GM21619 (cell line): ENCODE measurements around the gene BICRA.
"Not testable (repeated sequence)": the region's sequence is repeated elsewhere in the genome, so short reads cannot be mapped to it uniquely, and the experiment has no call there.

Experiments used
- ATAC-seq: cut with Tn5 transposase; IDR thresholded peaks from one replicate; pipeline ENCODE4 v1.9.1; 2021; ENCODE audit not compliant: unreplicated experiment

Gene BICRA

DNA sequence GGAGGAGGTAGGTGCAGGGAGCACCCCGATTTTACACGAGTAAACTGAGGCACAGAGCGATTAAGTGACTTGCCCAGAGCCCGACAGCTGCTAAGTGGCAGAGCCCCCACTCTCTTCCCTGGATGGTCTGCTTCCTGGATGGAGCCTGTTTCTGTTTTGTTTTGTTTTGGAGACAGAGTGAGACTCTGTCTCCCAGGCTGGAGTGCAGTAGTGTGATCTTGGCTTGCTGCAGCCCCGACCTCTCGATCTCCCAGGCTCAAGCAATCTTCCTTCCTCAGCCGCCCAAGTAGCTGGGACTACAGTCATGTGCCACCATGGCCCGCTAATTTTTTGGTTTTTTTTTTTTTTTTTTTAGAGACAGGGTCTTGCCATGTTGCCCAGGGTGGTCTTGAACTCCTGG, 17.3 kb downstream of the BICRA start:
- no peak for ATAC-seq

DNA sequence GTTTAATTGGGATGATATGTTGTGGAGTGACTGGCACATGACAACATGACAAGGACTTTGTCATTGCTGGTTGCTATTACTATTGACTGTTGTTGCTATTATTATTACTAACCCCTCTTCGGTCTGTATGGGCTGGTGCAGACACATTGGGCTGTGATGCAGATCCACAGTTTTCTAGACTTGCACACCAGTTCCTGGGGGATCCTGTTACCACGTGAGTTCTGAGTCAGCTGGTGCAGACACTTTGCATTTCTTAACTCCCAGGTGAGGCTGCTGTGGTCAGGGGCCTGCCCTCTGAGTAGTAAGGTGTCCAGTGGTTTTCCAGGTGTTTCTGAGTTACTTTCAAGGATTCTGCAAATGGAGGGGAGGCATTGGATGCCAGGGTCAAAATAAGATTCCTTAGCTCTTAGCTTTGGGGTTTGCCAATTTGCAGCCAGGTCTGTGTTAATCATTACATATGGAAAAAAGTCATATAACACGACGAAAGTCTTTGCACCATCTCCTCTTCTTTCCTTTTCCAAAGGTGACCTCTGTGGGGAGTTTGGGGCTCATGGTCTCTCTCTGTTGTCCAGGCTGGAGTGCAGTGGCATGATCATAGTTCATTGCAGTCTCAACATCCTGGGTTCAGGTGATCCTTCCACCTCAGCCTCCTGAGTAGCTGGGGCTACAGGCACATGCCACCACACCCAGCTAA, 19.3 kb downstream of the BICRA start:
- no peak for ATAC-seq

DNA sequence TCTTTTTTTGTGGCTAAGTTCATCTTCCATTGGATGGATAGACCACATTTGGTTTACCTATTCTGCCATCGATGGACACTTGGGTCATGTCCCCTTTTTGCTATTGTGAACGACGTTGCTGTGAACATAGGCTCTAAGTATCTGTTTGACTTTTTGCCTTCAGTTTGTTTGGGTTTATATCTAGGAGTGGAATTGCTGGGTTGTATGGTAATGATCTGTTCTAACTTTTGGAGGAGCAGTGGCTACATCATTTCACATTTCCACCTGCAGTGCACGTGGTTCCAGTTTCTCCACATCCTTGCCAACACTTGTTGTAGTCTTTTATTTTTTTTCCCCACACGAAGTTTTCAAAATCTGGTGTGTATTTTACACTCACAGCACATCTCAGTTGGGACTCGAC, 21.7 kb downstream of the BICRA start:
- no peak for ATAC-seq

DNA sequence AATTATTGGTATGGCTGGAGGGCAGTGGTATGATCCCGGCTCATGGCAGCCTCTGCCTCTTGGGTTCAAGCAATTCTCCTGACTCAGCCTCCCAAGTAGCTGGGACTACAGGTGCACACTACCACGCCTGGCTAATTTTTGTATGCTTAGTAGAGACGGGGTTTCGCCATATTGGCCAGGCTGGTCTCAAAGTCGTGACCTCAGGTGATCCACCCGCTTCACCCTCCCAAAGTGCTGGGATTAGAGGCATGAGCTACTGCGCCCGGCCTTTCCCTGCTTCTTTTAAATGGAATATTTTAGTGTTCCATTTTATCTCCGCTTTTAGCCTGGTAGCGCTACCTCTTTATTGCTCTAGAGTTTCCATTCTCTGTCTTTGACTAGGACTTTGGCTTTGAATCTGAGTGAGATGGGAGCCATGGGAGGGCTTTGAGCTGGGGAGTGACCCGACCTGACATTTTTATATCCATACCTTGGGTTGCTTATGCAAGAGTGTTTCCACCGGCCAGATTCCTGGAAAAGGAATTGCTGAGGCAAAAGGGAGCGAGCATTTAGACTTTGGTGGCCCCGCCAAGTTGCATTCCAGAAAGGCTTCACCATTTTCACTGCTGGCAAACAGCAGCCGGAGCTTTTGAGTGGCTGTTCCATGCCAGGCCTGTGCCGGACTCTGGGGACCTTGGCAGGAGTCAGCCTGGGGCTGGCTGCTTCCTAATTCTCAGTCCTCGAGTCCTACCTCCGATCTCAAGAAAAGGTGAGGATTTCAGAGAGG, 22.9 kb downstream of the BICRA start:
- ATAC-seq = no peak

GRCh38 chr19:47633517-47633916, 24.6 kb downstream of the BICRA start:
- ATAC-seq = no peak

DNA sequence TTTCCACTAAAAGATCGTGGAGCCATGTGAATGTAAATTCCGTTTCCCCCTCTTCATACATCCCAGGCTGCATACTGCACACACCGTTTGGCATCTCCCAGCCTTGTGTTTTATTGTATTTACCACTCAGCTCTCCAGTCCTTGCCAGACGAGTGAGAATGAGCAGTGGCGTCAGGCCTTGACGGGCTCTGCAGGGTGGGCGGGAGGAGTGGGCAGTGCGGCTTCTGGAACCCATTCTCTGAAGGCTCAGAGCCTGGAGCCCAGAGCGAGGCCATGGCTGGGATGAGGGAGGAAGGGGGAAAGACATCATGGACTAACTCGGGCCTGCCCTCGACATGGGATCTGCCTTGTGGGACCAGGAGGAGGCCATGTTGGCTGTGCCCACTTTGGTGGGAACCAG, 25.1 kb downstream of the BICRA start:
- no peak for ATAC-seq

- ATAC-seq = not testable (repeated sequence)
Measured at GRCh38 chr19:47635152-47635754, 26.3 kb downstream of the BICRA start.

GRCh38 chr19:47637550-47637949, 28.6 kb downstream of the BICRA start:
- no peak for ATAC-seq

DNA sequence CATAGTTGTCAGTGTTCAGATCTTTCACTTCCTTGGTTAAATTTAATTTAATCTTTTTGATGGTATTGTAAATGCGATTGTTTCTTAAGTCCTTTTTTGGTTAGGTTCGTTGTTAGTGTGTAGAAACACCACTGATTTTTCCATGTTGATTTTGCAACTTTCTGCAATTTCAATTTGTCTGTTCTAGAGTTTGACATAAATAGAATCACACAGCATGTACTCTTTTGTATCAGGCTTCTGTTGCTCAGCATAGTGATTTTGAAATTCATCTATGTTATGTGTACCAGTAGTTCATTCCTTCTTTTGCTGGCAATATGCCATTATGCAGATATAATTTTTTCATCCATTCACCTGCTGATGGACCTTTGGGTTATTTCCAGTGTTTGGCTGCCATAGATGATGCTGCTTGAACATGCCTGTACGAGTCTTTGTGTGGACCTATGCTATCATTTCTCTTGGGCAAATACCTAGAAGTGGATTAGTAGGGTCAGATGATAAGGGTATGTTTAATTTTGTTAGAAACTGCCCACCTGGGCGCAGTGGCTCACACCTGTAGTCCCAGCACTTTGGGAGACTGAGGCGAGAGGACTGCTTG, 33.1 kb downstream of the BICRA start:
- no peak for ATAC-seq

- ATAC-seq = no peak
Measured at GRCh38 chr19:47643281-47643680, 34.3 kb downstream of the BICRA start.

DNA sequence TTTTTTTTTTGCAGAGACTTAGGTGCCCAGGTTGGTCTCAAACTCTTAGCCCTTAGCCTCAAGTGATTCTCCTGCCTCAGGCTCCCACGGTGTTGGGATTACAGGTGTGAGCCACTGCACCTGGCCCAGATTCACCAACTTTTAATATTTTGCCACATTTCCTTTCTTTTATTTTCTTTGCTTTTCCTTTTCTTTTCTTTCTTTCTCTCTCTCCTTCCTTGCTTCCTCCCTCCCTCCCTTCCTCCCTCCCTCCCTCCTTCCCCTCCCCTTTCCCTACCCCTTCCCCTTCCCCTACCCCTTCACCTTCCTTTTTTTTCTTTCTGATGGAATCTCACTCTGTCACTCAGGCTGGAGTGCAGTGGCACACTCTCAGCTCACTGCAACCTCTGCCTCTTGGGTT, 35.3 kb downstream of the BICRA start:
- ATAC-seq = no peak

DNA sequence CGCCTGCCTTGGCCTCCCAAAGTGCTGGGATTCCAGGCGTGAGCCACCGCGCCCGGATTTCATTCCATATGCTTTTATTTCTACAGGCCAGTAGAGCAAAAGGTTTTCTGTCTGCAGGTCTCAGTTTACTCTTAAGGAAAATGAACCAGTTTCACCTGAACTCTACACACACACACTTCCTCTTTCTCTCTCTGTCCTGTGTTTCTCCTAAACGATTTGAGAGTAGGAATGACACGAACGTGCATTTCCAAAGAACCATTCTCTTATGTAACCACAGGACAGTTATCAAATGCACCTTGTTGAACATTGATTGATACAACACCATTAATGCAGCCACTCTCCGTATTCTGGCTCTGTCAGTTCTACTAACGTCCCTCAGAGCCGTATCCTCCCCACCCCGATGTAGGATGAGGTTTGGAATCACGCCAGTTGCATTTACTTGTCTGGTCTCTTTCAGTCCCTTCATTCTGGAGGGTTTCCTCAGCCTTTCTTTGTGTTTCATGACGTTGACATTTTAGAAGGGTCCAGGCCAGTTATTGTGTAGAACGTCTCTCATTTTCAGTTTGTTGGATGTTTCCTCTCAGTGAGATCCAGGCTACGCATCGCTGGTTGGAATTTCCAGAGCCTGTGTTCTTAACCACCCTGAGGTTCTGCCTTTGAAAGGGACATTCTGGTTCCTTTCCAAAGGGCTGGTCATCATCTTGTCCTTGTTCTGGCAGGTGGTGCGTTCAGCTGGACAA, 36.0 kb downstream of the BICRA start:
- no peak for ATAC-seq

DNA sequence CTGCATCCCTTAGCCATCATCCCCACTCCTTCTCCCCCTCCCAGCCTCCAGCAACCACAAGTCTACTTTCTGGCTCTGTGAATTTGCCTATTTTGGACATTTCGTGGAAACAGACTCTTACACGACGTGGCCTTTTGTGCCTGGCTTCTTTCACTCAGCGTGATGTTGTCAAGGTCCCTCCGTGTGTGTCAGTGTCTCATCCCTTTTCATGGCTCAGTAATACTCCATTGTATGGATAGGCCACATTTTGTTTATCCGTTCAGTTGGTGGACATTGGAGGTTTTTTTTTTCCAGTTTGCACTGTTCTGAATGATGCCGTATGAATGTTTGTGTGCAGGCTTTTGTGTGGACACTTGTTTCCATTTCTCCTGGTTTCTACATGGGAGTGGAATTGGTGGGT, 38.0 kb downstream of the BICRA start:
- ATAC-seq = no peak

DNA sequence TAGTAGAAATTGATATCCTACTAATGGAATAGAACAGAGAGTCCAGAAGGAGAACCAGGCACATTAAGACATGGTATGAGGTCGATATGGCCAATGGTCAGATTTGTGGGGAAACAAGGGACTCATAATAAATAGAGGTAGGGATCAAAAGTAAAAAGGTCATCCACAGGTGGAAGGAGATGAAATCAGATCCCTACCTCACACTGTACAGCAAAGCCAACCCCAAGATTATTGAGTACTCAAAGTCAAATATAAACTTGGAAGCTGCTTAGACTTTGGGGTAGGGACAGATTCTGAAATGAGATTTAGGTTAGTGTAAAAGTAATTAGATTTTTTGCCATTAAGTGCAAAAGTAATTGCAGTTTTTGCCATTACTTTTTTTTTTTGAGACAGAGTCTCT, 40.7 kb downstream of the BICRA start:
- ATAC-seq = no peak

- no peak for ATAC-seq
Measured at GRCh38 chr19:47650700-47651099, 41.8 kb downstream of the BICRA start.

GRCh38 chr19:47651132-47651531, 42.2 kb downstream of the BICRA start:
- ATAC-seq = no peak

- ATAC-seq = no peak
Measured at GRCh38 chr19:47651691-47652090, 42.8 kb downstream of the BICRA start.

GRCh38 chr19:47652285-47652684, 43.4 kb downstream of the BICRA start:
- no peak for ATAC-seq

- no peak for ATAC-seq
Measured at GRCh38 chr19:47653856-47654255, 44.9 kb downstream of the BICRA start.

DNA sequence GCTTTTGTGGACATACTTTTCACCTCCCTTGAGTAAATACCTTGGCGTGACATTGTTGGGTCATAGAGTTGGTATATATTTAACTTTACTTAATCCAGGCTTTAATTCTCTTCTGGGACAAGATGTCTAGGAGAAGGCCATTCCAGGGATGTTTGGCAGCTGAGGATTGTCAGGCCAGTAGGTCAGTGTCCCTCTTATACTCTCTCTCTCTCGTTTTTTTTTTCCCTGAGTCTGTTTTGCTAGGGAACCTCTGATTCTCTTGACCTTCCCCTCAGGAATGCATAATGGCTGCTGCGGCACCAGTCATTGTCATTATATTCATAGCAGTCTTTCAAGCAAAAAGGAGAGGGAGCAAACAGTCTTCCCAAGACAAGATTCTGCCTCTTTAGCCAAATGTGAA, 48.8 kb downstream of the BICRA start:
- ATAC-seq = no peak
